Endothelial cell of umbilical vein (primary cell): ENCODE measurements around the gene PRKCZ. TPM values are rescaled to one million over a fixed set of nuclear protein-coding genes. Genes with fewer than 3 reads are reported as not detected.

Experiments
- BruUV-seq: library from RNA; stranded (reverse); fragments of 400-500 nt; replicated peaks from 2 replicates; lab custom pipeline; 2021; lab: Mats Ljungman, UMichigan
- CTCF ChIA-PET: fragments of 300-600, 350-600 bp; sonication (Branson Sonifier 250); formaldehyde crosslinking; loops from one replicate; lab custom pipeline; 2021; ENCODE audit warnings: antibody characterized with exemption, inconsistent platforms; lab: Charles Lee
- POLR2A ChIA-PET: fragments of 300-600, 350-600 bp; sonication (Branson Sonifier 250); formaldehyde crosslinking; loops from one replicate; lab custom pipeline; 2021; ENCODE audit warnings: antibody characterized with exemption, inconsistent platforms; lab: Charles Lee
- DNase-seq: peaks from one replicate; pipeline ENCODE4 v3.0.0-alpha.2; 2011; ENCODE audit warnings: low read depth, low spot score
- FAIRE-seq: peaks from 2 replicates; lab custom pipeline; 2011; peaks lifted over from hg19 to GRCh38; lab: Jason Lieb, UNC
- H2AFZ ChIP-seq: 2 replicates; pipeline ENCODE4 v1.6.0; 2012; ENCODE audit warnings: low read depth, low read length, control low read depth, inconsistent platforms
- H3K27ac ChIP-seq: 2 replicates; pipeline ENCODE4 v1.5.1; 2011; ENCODE audit warnings: low read depth, mild to moderate bottlenecking, control low read depth, low read length, moderate library complexity; ENCODE audit not compliant: insufficient read depth
- H3K27me3 ChIP-seq, 2 experiments: 2 replicates each; pipeline versions ENCODE4 v1.6.0 to v1.6.1; 2011; ENCODE audit warnings: low read length in 2 of 2, mixed read lengths in 1 of 2; ENCODE audit not compliant: control insufficient read depth in 2 of 2, insufficient read depth in 2 of 2
- H3K36me3 ChIP-seq, 2 experiments: 2 replicates in 1 of 2; 3 replicates in 1 of 2; pipeline ENCODE4 v1.5.1; 2011; ENCODE audit warnings: low read length in 2 of 2, mild to moderate bottlenecking in 1 of 2, moderate library complexity in 1 of 2; ENCODE audit not compliant: control insufficient read depth in 2 of 2, insufficient read depth in 2 of 2; ENCODE audit errors: extremely low read depth in 1 of 2
- H3K4me1 ChIP-seq: 3 replicates; pipeline ENCODE4 v1.5.1; 2011; ENCODE audit warnings: mild to moderate bottlenecking, low read length; ENCODE audit not compliant: control insufficient read depth, insufficient read depth; ENCODE audit errors: extremely low read depth
- H3K4me2 ChIP-seq: 2 replicates; pipeline ENCODE4 v1.6.1; 2011; ENCODE audit warnings: low read length, control low read depth, mixed read lengths; ENCODE audit not compliant: insufficient read depth
- H3K4me3 ChIP-seq, 3 experiments: fragments of 200-600 bp in 1 of 3; sonication (generic), shearing (Covaris generic) in 1 of 3; replicated peaks in 1 of 3; 2 replicates each; pipeline ENCODE4 v1.5.1; 2011 to 2016; ENCODE audit warnings: control low read depth in 3 of 3, low read length in 3 of 3, mild to moderate bottlenecking in 2 of 3, inconsistent platforms in 1 of 3, low read depth in 1 of 3, moderate library complexity in 1 of 3; ENCODE audit not compliant: insufficient read depth in 1 of 3
- H3K79me2 ChIP-seq: 2 replicates; pipeline ENCODE4 v1.6.0; 2012; ENCODE audit warnings: low read length, inconsistent platforms; ENCODE audit not compliant: control insufficient read depth, insufficient read depth
- H3K9ac ChIP-seq: replicated peaks from 2 replicates; pipeline ENCODE3; 2011; ENCODE audit warnings: low read length, control low read depth; ENCODE audit not compliant: insufficient read depth; ENCODE audit errors: extremely low read depth
- H3K9me1 ChIP-seq: replicated peaks from 3 replicates; pipeline ENCODE4 v1.6.0; 2011; ENCODE audit warnings: mild to moderate bottlenecking, low read length; ENCODE audit not compliant: control insufficient read depth, insufficient read depth; ENCODE audit errors: extremely low read depth
- H3K9me3 ChIP-seq: replicated peaks from 2 replicates; pipeline ENCODE4 v1.5.1; 2012; ENCODE audit warnings: low read length, inconsistent platforms; ENCODE audit not compliant: control insufficient read depth, insufficient read depth
- H4K20me1 ChIP-seq: replicated peaks from 2 replicates; pipeline ENCODE3; 2011; ENCODE audit warnings: mild to moderate bottlenecking, low read length; ENCODE audit not compliant: control insufficient read depth, insufficient read depth; ENCODE audit errors: extremely low read depth
- CTCF ChIP-seq, 2 donors: IDR thresholded peaks; 1 replicate in 1 of 2; 2 replicates in 1 of 2; pipeline ENCODE4 v1.5.1; 2011; ENCODE audit warnings: low read length in 2 of 2, mild to moderate bottlenecking in 2 of 2, moderate library complexity in 2 of 2, control low read depth in 1 of 2, inconsistent platforms in 1 of 2, low read depth in 1 of 2; ENCODE audit not compliant: insufficient read depth in 1 of 2; ENCODE audit errors: extremely low read depth in 1 of 2
- EZH2 ChIP-seq: IDR thresholded peaks from 2 replicates; pipeline ENCODE4 v1.6.1; 2012; ENCODE audit warnings: borderline replicate concordance, low read depth, mild to moderate bottlenecking, moderate library complexity, low read length, inconsistent platforms; ENCODE audit not compliant: severe bottlenecking
- FOS ChIP-seq: IDR thresholded peaks from 2 replicates; pipeline ENCODE4 v1.6.1; 2011; ENCODE audit warnings: mild to moderate bottlenecking, low read length, moderate library complexity, borderline replicate concordance; ENCODE audit not compliant: insufficient read depth
- GATA2 ChIP-seq: IDR thresholded peaks from 2 replicates; pipeline ENCODE4 v1.7.0; 2011; ENCODE audit warnings: low read depth, mild to moderate bottlenecking, moderate library complexity, mixed read lengths, low read length; ENCODE audit not compliant: insufficient read length, insufficient read depth
- JUN ChIP-seq: IDR thresholded peaks from 2 replicates; pipeline ENCODE4 v1.6.1; 2011; ENCODE audit warnings: borderline replicate concordance, low read depth; ENCODE audit not compliant: insufficient read length, insufficient read depth
- MAX ChIP-seq: IDR thresholded peaks from 2 replicates; pipeline ENCODE4 v1.6.1; 2011; ENCODE audit not compliant: insufficient read depth, insufficient read length
- MYC ChIP-seq: IDR thresholded peaks from one replicate; pipeline ENCODE4 v1.6.1; 2011; ENCODE audit warnings: mild to moderate bottlenecking, low read depth, low read length
- POLR2A ChIP-seq: IDR thresholded peaks from 2 replicates; pipeline ENCODE4 v1.6.1; 2012; ENCODE audit warnings: low read depth, mild to moderate bottlenecking, control low read depth, low read length
- POLR2AphosphoS5 ChIP-seq: IDR thresholded peaks from 2 replicates; pipeline ENCODE4 v1.6.1; 2012; ENCODE audit warnings: low read depth, mild to moderate bottlenecking, control low read depth, low read length, moderate library complexity; ENCODE audit not compliant: insufficient read depth
- dilution Hi-C: fragments of 300-500 bp; cut with MboI; formaldehyde crosslinking; loops from one replicate; pipeline ENCODE4 v1.15.0; 2019; ENCODE audit warnings: low sequenced_read_pairs; ENCODE audit not compliant: extremely low pct_ligation_motif_present
- intact Hi-C: fragments of 100-400 bp; cut with micrococcal nuclease; formaldehyde crosslinking; loops from one replicate; pipeline ENCODE4 v1.10.0; 2022
- polyA plus RNA-seq, 4 experiments: library from polyadenylated mRNA; depleted of rRNA in 3 of 4; stranded (reverse) in 3 of 4; unstranded in 1 of 4; fragments of >200 nt; gene quantifications; 2 replicates each; pipeline versions ENCODE4 v1.2.1 to v1.2.3, GENCODE V29; 2011 to 2012; ENCODE audit warnings: missing spikeins in 1 of 4
- total RNA-seq: library from RNA; stranded (reverse); gene quantifications from 2 replicates; pipeline ENCODE4 v1.2.3, GENCODE V29; 2021

PRKCZ gene
- total and polyA plus RNA-seq, 2 donors (not counting 3 experiments of a cell fraction or from before 2014, with no cell fraction given): 0.22 to 1.7 TPM

- no peak overlapping the region for H3K4me3 ChIP-seq
- H3K27me3 ChIP-seq: no peaks in the 10 kb centered on the region
- dilution Hi-C loops (no loop called here), intact Hi-C loops (no loop called here)
- FAIRE-seq: no peak
- no peak for DNase-seq
- H3K9ac ChIP-seq: no peak overlapping the region
- BruUV-seq: no TSS peak
- ChIA-PET POLR2A (no interaction called here), CTCF (no interaction called here)
- no peak overlapping the region for H2AFZ ChIP-seq
- no peak overlapping the region for H3K4me2 ChIP-seq
- no peak overlapping the region for H3K27ac ChIP-seq
- H3K79me2 ChIP-seq: no peaks in the 10 kb centered on the region
- H3K36me3 ChIP-seq: no peaks in the 10 kb centered on the region
- H4K20me1 ChIP-seq: no peaks in the 10 kb centered on the region
- no peaks in the 10 kb centered on the region for H3K4me1 ChIP-seq
- H3K9me3 ChIP-seq: no peaks in the 10 kb centered on the region
- TF ChIP-seq POLR2A (no peak), CTCF (IDR thresholded peaks at IDR 0.05; ENCODE audit: extremely low read depth in 1 of 2, insufficient read depth in 1 of 2, low read depth in 1 of 2, low read length in 2 of 2) (no peak), FOS (no peak), POLR2AphosphoS5 (no peak), GATA2 (no peak), JUN (no peak), MAX (no peak), MYC (no peak), EZH2 (no peak)
- no peaks in the 10 kb centered on the region for H3K9me1 ChIP-seq
Observed at GRCh38 chr1:2179283-2180013, 129.2 kb downstream of the PRKCZ start.
